Renal pelvis (tissue), 12 donors: Measurements from ENCODE around the gene TMEM80. TPM values are rescaled to one million over a fixed set of nuclear protein-coding genes. Genes with fewer than 3 reads are reported as not detected.
"Not testable (repeated sequence)": the region's sequence is repeated elsewhere in the genome, so short reads cannot be mapped to it uniquely, and the experiment has no call there.

Experiments
- DNase-seq: peaks from one replicate; pipeline ENCODE4 v3.0.0-alpha.2; 2013
- long read RNA-seq, 16 experiments: transcript quantifications; one replicate each; lab custom pipeline, GENCODE V29; 2026
- polyA plus RNA-seq, 3 donors: library from polyadenylated mRNA; unstranded; fragments of 120-200 nt; gene quantifications; one replicate each; pipeline ENCODE4 v1.2.1, GENCODE V29; 2013; ENCODE audit not compliant: insufficient read length in 3 of 3

TMEM80 gene
- polyA plus RNA-seq: 10 to 100 TPM; 41.9 to 62.1 (median 59.9) TPM
- long read RNA-seq, donor 1, partial matches to known transcripts: 0 of 20 reads
- long read RNA-seq, donor 1, other reads (novel, unspliced or antisense): 19 of 20 reads
- long read RNA-seq, donor 2, partial matches to known transcripts: 0 of 38 reads
- long read RNA-seq, donor 2, other reads (novel, unspliced or antisense): 37 of 38 reads
- long read RNA-seq, donor 3: 0 reads
- long read RNA-seq, donor 4, partial matches to known transcripts: 0 of 14 reads
- long read RNA-seq, donor 4, other reads (novel, unspliced or antisense): 13 of 14 reads
- long read RNA-seq, donor 5: 0 reads
- long read RNA-seq, donor 6, partial matches to known transcripts: 0 of 14 reads
- long read RNA-seq, donor 6, other reads (novel, unspliced or antisense): 12 of 14 reads
- long read RNA-seq, donor 7, partial matches to known transcripts: 7 of 33 reads
- long read RNA-seq, donor 7, other reads (novel, unspliced or antisense): 25 of 33 reads
- long read RNA-seq, donor 8: 0 reads
- long read RNA-seq, donor 9, partial matches to known transcripts: 0 of 14 reads
- long read RNA-seq, donor 9, other reads (novel, unspliced or antisense): 14 of 14 reads
- long read RNA-seq, donor 10: 0 reads
- long read RNA-seq, donor 11, partial matches to known transcripts: 0 of 5 reads
- long read RNA-seq, donor 11, other reads (novel, unspliced or antisense): 5 of 5 reads
- long read RNA-seq, donor 12, partial matches to known transcripts: 0 of 15 reads
- long read RNA-seq, donor 12, other reads (novel, unspliced or antisense): 14 of 15 reads
- long read RNA-seq, donor 13, partial matches to known transcripts: 17 of 22 reads
- long read RNA-seq, donor 13, other reads (novel, unspliced or antisense): 5 of 22 reads
- long read RNA-seq, donor 14: 0 reads
- long read RNA-seq, donor 15, partial matches to known transcripts: 0 of 22 reads
- long read RNA-seq, donor 15, other reads (novel, unspliced or antisense): 22 of 22 reads
- long read RNA-seq, donor 16, partial matches to known transcripts: 10 of 10 reads
- long read RNA-seq, donor 16, other reads (novel, unspliced or antisense): 0 of 10 reads

DNA sequence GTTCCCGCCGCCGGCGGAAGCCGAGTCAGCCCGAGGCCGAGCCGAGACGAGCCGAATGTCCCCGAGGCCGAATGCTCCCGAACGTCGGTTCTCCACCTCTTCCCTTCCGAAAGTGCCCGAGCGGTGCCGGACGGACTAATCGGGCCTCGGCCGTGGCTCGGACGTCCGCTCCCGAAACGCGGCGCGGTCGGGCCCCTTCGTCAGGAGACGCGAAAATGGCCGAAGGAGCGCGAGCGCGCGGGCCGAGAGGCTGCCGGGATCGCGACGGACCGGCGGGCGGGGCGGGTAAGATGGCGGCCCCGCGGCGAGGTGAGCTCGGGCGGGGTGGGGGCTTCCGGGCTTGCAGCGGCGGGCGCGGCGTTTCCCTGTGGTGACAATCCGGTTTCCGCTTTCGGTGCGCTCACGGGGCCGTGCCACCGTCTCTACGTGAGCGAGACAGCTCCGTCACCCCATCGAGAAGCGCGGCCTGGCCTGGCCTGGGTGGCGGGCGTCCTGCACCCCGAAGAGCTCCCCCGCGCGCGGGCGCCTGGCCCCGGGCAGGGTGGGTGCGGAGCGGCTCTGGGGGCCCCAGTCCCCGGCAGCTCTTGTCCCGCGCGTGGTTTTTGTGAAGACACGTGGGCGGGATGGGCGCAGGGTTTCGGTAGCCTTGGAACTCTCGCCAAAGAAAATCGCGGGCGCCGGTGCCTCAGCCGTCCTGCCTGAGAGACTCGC lies at the start of gene TMEM80:
Gene TMEM80 (plus strand): TSS at position 279 of the 711 bp plus-strand sequence. CDS start 12 bp downstream, at position 291.
- peak; percentile 99 for DNase-seq

DNA sequence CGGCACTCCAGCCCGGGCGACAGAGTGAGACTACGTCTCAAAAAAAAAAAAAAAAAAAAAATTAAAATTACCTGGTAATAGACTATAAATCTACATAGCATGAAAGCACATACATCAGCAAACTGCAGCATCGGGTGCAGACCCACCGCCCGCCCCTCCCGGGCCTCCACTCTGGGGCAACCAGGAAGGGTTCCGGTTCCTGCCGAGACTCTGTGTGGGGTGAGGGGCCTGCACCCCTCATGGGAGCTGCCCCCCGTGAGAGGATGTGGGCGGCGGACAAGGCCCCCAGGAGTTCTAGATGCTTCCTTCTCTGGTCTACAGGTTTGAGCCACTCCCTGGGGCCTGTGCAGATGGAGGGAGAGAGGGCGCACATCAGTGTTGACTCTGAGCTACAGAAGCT lies 49.4 kb upstream of the TMEM80 start:
- DNase-seq: no peak

DNA sequence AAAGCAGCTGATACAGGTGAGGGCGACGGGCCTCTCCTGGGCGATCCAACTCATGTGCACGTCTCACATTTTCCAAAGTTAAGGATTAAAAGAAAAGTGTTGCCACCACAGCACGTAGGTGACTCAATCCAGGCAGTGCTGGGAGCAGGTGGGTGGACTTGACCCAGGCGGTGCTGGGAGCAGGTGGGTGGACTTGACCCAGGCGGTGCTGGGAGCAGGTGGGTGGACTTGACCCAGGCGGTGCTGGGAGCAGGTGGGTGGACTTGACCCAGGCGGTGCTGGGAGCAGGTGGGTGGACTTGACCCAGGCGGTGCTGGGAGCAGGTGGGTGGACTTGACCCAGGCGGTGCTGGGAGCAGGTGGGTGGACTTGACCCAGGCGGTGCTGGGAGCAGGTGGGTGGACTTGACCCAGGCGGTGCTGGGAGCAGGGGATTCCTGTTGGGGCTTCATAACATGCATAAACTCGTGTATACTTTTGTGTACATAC lies 47.9 kb upstream of the TMEM80 start:
- DNase-seq: not testable (repeated sequence)

DNA sequence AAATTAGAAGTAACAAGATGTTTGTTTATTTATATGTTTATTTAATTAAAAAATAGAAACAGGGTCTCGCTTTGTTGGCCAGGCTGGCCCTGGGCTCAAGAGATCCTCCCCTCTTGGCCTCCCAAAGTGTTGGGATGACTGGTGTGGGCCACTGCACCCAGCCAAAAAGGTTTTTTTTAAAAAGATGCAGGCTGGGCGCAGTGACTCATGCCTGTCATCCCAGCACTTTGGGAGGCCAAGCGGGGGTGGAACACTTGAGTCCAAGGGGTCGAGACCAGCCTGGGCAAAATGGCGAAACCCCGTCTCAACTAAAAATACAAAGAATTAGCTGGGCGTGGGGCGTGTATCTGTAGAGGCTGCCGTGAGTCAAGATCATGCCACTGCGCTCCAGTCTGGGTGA lies 45.1 kb upstream of the TMEM80 start:
- DNase-seq: no peak

DNA sequence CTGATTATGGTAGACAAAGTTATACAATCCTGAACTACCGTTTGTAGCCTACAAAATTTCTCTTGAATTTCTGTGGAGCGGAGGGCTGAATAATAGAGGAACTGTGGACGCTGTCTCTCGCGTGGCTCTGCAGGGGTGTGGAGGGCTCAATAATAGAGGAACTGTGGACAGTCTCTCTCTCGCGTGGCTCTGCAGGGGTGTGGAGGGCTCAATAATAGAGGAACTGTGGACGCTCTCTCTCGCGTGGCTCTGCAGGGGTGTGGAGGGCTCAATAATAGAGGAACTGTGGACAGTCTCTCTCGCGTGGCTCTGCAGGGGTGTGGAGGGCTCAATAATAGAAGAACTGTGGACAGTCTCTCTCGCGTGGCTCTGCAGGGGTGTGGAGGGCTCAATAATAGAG lies 42.5 kb upstream of the TMEM80 start:
- DNase-seq: not testable (repeated sequence)

DNA sequence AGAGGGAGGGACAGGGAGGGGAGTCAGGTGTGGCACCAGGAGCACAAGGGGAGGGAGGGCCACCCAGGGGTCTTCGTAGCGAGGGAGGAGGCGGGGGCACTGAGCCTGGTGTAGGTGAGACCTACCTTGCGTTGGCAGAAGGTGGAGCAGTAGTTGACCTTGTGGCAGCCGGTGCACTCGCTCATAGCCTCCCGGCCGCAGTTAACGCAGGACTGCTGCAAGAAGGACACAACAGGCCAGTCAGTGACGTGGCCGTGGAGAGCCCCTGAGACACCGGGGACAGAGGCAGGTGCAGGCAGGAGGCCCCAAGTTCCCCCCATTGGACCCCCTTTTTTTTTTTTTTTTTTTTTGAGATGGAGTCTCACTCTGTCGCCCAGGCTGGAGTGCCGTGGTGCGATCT lies 41.8 kb upstream of the TMEM80 start:
- no peak for DNase-seq

DNA sequence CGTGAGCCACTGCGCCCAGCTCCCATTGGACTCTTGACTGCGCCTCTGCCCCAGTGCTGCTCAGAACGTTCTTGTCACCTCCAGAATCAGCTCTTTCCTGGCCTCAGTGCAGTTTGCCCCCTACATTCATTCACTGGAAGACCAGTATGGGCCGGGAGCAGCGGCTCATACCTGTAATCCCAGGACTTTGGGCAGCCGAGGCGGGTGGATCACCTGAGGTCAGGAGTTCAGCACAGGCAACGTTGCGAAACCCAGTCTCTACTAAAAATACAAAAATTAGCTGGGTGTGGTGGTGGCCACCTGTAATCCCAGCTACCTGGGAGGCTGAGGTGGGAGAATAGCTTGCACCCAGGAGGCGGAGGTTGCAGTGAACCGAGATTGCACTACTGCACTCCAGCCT lies 41.2 kb upstream of the TMEM80 start:
- not testable (repeated sequence) for DNase-seq

DNA sequence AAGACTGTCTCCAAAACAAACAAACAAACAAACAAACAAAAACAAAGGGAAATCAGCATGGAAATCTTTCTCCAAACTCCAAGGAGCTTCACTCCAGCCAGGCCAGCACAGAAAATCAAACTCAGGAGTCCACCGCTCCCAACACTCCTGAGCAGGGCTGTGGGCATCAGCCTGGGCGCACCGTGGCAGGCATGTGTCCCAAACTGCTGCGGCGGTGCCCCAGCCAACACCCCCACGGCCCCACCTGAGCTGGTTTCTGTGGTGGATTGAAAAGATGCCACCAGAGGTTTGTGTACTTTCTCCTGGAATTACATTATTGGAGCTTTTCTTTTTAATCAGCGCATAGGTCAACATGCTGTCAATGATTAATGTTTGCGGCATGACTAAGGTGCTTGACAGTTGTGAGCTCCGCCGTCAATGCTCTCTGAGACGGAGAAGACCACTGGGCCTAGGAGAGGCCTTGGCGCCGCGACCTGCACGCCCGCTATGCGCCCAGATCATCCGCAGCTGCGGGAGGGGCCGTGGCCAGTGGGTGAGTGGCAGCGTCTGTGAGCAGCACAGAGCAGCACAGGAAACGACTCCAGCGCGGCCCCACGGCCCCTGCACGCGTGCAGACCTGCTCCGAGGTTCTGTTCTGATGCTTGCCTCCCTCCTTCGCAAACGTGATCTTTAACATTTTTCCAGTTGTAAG lies 40.4 kb upstream of the TMEM80 start:
- no peak for DNase-seq

DNA sequence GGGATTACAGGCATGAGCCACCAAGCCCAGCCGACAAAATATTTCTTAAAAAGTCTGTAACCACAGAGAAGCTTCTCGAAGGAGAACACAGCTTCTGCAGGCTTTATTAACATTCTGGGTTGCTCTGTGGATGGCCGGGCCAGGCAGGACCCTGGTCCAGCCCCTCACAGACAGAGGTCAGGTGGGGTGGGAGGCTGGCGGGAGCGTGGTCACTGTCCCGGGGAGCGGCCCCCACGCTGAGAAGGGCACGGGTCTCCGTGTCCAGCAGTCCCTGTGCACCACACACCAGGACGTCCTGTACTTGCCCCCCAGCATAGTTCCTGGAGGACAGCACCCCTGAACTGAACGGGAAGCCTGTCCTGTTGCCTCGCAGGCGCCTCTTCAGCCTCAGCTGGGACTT lies 39.2 kb upstream of the TMEM80 start:
- no peak for DNase-seq

DNA sequence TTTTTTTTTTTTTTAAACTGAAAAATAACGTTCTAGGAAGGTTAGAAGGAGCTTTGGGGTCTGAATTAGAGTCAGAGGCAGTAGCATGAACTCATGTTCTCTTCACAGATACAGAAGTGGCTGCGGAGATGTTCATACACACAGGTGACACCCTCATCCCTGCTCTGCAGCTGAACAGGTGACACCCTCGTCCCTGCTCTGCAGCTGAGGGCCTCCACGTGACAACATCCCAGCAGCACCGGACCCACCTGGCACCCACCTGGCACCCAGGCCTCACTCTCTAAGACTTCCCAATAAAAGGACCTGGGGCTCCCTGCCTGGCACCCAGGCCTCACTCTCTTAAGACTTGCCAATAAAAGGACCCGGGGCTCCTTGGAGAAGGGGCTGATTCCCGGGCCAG lies 38.8 kb upstream of the TMEM80 start:
- DNase-seq: no peak

DNA sequence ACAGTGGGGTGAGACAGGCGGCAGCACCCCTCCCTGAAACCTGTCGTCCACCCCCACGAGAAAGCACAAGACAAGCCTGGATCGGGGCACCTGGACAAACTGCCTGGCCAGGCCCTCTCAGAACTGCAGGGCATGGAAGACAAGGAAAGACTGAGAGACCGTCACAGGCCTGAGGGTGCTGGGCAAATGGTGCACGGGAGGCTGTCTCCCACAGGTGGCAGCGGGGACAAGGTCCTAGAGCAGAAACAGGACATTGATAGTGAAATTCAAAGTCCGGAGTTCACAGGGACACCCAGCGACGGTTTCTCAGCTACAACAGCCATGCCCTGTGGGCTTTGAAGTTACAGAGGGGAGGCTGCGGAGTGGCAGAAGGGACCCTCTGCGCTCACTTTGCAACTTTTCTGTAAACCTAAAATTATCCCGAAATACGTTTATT lies 37.9 kb upstream of the TMEM80 start:
- no peak for DNase-seq

DNA sequence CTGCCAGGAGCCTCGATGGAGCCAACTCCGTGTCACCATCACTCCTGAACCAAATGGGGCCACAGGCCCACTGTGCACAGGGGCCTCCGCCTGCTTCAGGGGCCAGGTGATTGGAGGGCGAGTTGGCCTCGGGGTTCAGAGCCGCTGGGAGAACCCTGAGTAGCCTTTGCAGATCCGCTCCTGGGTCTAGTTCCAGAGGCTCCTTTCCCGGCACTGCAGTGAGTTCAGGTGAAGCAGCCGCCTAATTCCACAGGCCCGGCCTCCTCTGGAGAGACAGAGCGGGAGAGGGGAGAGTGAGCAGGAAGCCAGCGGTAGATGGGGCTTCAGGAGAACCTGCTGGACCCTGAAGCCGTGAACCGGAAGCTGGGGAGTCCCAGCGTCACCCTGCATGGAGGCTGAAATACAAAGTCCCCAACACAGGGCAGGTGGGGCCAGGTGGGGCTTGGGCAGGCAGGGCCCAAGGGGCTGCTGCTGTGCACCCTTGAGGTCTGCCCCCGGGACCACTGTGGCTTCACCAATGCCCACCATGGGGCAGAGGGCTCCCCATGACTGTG lies 36.0 kb upstream of the TMEM80 start:
- DNase-seq: no peak

DNA sequence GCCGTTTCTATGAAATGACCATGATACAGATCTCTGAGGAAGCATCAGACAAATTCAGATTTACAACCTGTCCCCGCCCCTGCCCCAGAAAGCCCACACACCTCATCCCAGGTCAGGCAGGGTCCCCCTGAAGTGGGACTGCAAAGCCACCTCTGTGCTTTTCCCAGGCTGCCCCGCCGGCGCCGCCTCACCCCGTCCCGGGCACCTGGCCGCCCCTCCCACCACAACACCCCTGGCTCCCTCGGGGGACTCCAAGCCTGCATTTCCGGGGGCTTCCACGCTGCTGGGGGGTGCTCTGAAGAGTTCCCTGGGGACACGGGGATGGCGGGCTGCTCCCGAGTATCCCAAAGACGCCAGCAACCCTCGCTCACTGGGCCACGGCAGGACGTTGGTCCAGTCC lies 35.3 kb upstream of the TMEM80 start:
- no peak for DNase-seq

DNA sequence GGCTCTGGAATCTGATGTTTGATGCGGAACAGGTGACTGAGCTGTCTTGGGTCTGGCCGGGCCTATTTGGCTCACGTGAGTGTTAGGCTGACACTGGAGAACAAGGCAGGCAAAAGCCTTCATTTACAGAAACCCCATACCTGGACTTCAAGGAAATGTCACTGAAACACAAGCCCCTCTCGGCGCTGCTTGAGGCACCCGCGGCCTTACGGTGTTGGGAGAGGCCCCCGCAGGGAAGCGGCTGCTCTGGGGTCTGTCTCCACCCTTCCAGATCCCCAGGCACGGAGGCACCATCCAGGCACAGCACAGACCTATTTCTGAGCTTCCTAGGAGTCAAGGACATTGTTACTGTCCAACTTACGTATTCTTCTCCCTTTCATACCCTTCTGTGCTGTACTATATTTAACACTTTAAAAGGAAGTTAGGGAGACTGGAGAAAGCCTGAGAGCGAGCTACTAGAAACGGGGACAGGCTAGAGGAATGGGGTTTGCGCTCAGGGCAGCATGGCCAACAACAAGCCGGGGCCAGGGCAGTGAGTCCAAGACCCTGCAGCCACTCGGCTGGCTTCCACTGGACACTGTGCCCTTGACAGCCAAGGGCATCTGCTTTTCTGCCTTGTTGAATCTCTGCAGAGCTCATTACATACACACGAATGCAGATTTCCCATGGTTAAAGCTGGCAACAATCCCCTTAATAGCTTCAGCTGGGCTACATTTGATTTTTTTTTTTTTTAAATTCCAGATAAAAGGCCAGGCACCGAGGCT lies 34.8 kb upstream of the TMEM80 start:
- no peak for DNase-seq

DNA sequence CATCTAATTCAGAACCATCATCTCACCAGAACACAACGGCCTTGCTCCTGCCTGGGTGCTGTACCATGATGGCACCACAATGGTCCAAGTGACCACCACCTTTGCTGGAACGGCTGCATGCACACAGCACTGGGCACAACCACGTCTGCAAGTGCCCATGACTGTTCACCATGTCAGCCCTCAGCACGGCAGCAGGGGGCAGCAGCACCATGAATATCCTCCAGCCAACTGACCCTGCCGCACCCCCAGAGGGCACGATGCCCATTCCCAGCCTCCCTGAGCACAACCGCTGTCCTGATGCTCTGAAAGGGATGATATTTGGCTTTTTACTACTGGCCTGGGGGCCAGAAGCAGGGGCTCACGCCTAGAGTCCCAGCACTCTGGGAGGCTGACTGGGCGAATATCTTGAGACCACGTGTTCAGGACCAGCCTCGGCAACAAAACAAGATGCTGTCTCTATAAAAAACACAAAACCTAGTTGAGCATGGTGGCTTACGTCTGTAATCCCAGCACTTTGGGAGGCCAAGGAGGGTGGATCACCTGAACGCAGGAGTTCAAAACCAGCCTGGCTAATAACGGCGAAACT lies 32.8 kb upstream of the TMEM80 start:
- no peak for DNase-seq

DNA sequence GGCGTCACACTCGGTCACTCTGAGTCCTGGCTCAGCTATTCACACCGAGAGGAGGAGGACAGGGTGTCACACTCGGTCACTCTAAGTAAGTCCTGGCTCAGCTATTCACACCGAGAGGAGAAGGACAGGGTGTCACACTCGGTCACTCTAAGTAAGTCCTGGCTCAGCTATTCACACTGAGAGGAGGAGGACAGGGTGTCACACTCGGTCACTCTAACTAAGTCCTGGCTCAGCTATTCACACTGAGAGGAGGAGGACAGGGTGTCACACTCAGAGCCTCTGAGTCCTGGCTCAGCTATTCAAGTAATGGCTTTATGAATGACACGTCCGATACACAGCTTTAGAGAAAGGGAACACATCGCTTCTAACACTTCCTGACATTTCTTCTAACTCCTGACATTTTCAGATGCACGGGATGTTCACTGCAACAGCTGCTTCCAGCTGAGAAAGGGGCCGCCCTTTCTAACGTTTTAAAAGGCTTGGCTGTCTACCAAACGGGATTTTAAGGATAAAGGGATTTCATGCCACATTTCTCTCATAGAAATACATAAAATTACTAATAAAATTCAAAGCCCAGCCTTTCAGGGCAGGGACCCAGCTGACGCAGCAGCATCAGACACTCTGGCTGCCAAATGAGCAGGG lies 30.4 kb upstream of the TMEM80 start:
- DNase-seq: peak; percentile 52

DNA sequence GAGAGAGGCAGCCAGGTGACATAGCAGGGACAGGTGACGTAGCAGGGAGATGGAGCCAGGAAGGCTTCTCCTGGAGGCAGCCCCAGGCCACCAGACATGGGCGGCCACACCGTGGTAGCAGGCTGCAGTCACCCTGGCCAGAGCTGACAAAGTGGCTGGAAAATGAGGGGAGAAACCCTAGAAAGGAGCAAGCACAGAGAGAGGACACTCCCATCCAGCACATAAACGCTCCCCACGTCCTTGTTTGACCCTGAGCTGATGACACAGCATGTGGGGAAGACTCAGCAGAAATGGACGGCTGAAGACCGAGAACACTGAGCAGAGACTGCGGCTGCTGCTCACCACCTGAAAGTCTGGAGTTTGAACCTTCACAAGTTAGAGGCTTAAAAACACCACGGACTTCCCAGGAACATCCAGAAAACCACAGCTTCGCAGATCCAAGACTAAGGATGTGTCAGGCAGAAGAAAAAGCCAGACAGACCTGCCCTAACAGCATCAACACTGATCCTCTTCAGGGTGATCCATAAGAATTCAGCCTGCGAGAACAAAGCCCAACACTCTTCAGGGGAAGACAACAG lies 29.8 kb upstream of the TMEM80 start:
- no peak for DNase-seq

DNA sequence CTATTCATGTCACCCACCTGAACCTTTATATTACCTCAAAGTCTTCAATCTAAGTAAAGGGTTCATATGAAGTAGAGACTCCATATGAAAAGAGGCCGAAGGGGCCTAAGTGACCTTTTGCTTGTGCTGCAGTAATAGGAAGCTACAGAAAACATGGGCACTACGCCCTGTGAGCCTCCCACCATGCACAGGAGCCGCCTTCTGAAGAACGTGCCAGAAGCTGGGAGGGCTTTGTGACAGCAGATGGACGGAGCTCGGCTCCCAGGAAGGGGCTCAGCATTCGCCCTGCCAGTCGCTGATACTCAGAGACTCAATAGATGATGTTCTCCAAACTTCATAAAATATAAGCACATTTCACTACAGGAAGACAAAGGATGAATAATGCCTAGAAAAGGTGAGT lies 21.8 kb upstream of the TMEM80 start:
- DNase-seq: no peak

DNA sequence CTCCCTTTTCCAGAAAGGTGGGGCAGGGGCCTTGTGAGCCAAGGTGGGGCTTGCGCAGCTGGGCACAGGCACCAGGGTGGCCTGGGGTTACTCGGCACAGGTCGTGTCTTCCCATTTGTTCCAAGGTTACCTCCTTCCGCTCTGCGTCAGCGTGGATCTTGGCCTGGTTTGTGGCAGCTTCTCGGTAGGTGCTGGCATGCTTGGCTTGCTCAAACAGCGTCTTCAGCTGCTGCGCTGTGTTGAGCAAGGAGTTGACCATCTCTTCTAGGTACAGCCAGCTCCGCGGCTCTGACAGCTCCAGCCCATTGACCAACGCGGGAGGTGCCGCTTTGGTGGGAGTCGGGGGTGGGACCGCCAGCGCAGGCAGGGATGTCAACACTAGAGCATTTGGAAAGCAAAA lies 21.2 kb upstream of the TMEM80 start:
- no peak for DNase-seq
